ENCODE measurements around the gene S100A1. TPM values are rescaled to one million over a fixed set of nuclear protein-coding genes. Genes with fewer than 3 reads are reported as not detected.

S100A1 gene
- total RNA-seq, 4 donors from 2014 or later: 2.4 to 8.3 (median 2.8) TPM

DNA sequence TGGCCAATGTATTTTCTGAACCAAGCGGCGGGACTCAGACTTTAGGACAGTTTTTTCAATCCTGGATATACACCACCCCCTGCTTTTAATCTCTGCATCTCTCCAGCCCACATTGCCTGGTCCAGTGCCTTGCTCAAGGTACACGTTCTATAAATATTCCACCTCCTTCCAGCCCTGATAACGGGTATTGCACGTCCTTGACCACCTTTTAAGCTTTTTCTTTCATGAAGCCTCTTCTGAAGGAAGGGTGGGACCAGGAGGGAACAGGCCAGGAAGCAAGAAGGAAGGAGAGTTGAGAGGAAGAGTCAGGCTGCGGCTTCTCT is 18.7 kb upstream of the S100A1 start:
- peak overlapping the region in 1 of 2 donors; percentile 49 for H3K4me3 ChIP-seq
- H3K4me1 ChIP-seq: peaks cover 0 to 60% (median 28%) of the 10 kb centered on the region in 3 donors

DNA sequence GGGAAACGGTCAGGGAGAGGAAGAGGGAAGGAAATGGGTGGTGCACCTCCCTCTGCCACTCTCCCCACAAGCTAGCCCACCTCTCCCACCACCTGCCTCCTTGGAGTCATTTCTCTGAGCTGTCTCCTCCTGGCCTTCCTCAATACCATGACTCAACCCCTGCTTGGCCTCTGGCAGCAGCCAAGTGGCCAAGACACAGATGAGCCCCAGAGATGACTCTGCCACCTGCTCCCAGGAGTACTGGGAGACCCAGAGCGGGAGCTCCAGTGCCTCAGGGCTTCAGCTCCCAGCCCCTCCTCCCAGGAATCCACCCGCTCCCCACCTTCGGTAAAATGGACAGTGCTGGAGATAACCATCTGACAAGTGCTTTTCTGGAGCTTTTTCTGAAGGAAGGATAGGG is 17.9 kb upstream of the S100A1 start:
- no peak overlapping the region for H3K4me3 ChIP-seq
- ATAC-seq: no peak
- H3K9me3 ChIP-seq: no peaks in the 10 kb centered on the region
- H3K36me3 ChIP-seq: peaks cover 0 to 29% of the 10 kb centered on the region in 2 donors
- H3K27me3 ChIP-seq: no peaks in the 10 kb centered on the region
- H3K27ac ChIP-seq: peak overlapping the region in 3 of 4 donors; percentile 86 to 90 (median 86)
- TF ChIP-seq POLR2A (IDR thresholded peaks at IDR 0.05): no peak
- no peak for TF ChIP-seq EP300 (IDR thresholded peaks at IDR 0.05)
- TF ChIP-seq, protein P1, sequence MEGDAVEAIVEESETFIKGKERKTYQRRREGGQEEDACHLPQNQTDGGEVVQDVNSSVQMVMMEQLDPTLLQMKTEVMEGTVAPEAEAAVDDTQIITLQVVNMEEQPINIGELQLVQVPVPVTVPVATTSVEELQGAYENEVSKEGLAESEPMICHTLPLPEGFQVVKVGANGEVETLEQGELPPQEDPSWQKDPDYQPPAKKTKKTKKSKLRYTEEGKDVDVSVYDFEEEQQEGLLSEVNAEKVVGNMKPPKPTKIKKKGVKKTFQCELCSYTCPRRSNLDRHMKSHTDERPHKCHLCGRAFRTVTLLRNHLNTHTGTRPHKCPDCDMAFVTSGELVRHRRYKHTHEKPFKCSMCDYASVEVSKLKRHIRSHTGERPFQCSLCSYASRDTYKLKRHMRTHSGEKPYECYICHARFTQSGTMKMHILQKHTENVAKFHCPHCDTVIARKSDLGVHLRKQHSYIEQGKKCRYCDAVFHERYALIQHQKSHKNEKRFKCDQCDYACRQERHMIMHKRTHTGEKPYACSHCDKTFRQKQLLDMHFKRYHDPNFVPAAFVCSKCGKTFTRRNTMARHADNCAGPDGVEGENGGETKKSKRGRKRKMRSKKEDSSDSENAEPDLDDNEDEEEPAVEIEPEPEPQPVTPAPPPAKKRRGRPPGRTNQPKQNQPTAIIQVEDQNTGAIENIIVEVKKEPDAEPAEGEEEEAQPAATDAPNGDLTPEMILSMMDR (IDR thresholded peaks at IDR 0.05): no peak
- no peak for TF ChIP-seq POLR2AphosphoS5 (IDR thresholded peaks at IDR 0.05)
- WGBS, 2 donors (ENCODE audit: low coverage in 1 of 2): 63% methylated on average over 1 of the region's 4 CpGs; no CpG with 5 or more reads in 1 of the 2 donors
- peaks cover 0 to 60% (median 28%) of the 10 kb centered on the region in 3 donors for H3K4me1 ChIP-seq

More for the DNA sequence above, 18.7 kb upstream of the S100A1 start:
- no peak for TF ChIP-seq POLR2A (IDR thresholded peaks at IDR 0.05)
- TF ChIP-seq, protein P1 (IDR thresholded peaks at IDR 0.05): no peak
- TF ChIP-seq EP300 (IDR thresholded peaks at IDR 0.05): no peak
- no peak for TF ChIP-seq POLR2AphosphoS5 (IDR thresholded peaks at IDR 0.05)
- Histone ChIP-seq H3K27ac (peak overlapping the region; percentile 30 to 90 (median 86)), H3K36me3 (peaks cover 0 to 32% of the 10 kb centered on the region in 2 donors), H3K27me3 (no peaks in the 10 kb centered on the region), H3K9me3 (no peaks in the 10 kb centered on the region)
- ATAC-seq: no peak
- 50 to 88% methylated on average over 3 to 6 of the region's 6 CpGs for WGBS, 2 donors (ENCODE audit: low coverage in 1 of 2)

DNA sequence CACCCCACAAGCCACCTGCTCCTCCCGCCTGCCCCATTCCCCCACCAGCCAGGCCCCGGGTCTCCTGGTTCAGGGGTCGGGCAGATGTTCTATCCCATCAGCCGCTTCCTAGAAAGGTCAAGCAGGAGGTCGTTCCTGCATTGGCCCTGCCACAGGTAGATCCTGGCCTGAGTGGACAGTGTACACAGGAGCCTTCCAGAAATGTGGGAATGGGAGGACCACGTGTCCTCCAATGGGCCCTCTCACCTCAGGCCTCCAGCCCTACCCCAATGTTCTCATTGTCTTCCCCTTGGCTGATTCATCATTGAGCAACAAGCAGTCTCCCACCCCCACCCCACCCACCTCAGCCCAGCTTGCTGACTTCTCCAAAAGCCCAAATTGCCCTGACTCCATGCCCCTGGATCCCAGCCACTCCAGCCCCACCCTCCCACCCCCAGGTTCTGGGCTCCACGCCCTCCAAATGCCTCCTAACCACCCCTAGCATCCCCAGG is 17.4 kb upstream of the S100A1 start:
- 60% methylated on average over 1 of the region's 7 CpGs; no CpG with 5 or more reads in 1 of the 2 donors for WGBS, 2 donors (ENCODE audit: low coverage in 1 of 2)
- ATAC-seq: no peak
- Histone ChIP-seq H3K9me3 (no peaks in the 10 kb centered on the region), H3K27me3 (no peaks in the 10 kb centered on the region), H3K4me3 (peak overlapping the region in 1 of 2 donors; percentile 70), H3K27ac (peak overlapping the region in 3 of 4 donors; percentile 86 to 90 (median 86)), H3K36me3 (peaks cover 0 to 23% of the 10 kb centered on the region in 2 donors), H3K4me1 (peaks cover 0 to 60% (median 28%) of the 10 kb centered on the region in 3 donors)
- TF ChIP-seq EP300 (IDR thresholded peaks at IDR 0.05) (no peak), POLR2AphosphoS5 (IDR thresholded peaks at IDR 0.05) (no peak), POLR2A (IDR thresholded peaks at IDR 0.05) (no peak)
- TF ChIP-seq, protein P1 (IDR thresholded peaks at IDR 0.05): no peak

DNA sequence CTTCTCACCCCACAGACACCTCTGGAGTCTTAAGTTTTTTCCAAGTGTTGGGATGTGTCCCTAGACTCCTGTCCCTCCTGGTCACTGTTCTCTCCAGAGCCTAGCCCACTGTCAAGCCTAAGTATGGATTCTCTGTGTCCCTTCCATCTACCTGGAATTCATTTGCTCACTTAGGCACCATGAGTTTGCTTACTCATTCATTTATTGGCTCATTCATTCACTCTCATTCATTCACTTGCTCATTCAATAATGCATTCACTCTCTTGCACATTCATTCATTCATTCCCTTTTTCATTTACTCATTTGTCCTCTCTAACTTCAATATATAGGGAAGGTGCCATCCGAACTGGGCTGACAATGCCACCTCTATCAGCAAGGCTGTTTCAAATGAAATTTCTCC is 16.9 kb upstream of the S100A1 start:
- peaks cover 0 to 18% of the 10 kb centered on the region in 2 donors for H3K36me3 ChIP-seq
- H3K4me3 ChIP-seq: peak overlapping the region in 1 of 2 donors; percentile 70
- peaks cover 0 to 64% (median 28%) of the 10 kb centered on the region in 3 donors for H3K4me1 ChIP-seq
- peak overlapping the region in 3 of 4 donors; percentile 86 to 90 (median 86) for H3K27ac ChIP-seq
- WGBS, 2 donors (ENCODE audit: low coverage in 1 of 2): 56% methylated on average over 1 of the region's 1 CpG; no CpG with 5 or more reads in 1 of the 2 donors
- no peak for ATAC-seq
- TF ChIP-seq POLR2A (IDR thresholded peaks at IDR 0.05): no peak
- TF ChIP-seq POLR2AphosphoS5 (IDR thresholded peaks at IDR 0.05): no peak
- TF ChIP-seq, protein P1 (IDR thresholded peaks at IDR 0.05): no peak
- TF ChIP-seq EP300 (IDR thresholded peaks at IDR 0.05): no peak
- H3K9me3 ChIP-seq: no peaks in the 10 kb centered on the region
- H3K27me3 ChIP-seq: no peaks in the 10 kb centered on the region
